Tibial nerve (tissue), 4 donors: Measurements from ENCODE around the gene ZFYVE16.

Experiments used
- EP300 ChIP-seq, 2 donors: sonication (generic); formaldehyde crosslinking; IDR thresholded peaks; one replicate each; pipeline ENCODE4 v1.6.1; 2017; ENCODE audit warnings: antibody characterized with exemption in 2 of 2, mild to moderate bottlenecking in 1 of 2
- POLR2A ChIP-seq, 2 donors: fragments of 450-650 bp; IDR thresholded peaks; one replicate each; pipeline ENCODE4 v1.6.1; 2017; ENCODE audit warnings: antibody characterized with exemption in 2 of 2, mild to moderate bottlenecking in 2 of 2, moderate library complexity in 2 of 2
- TF ChIP-seq, protein P1 (sequence below), 5 experiments: fragments of 200-600 bp in 3 of 5; fragments of 450-650 bp in 2 of 5; sonication (generic) in 3 of 5; IDR thresholded peaks; one replicate each; pipeline ENCODE4 v1.5.1; 2016 to 2019; ENCODE audit warnings: antibody characterized with exemption in 5 of 5, mild to moderate bottlenecking in 3 of 5, moderate library complexity in 2 of 5

DNA sequence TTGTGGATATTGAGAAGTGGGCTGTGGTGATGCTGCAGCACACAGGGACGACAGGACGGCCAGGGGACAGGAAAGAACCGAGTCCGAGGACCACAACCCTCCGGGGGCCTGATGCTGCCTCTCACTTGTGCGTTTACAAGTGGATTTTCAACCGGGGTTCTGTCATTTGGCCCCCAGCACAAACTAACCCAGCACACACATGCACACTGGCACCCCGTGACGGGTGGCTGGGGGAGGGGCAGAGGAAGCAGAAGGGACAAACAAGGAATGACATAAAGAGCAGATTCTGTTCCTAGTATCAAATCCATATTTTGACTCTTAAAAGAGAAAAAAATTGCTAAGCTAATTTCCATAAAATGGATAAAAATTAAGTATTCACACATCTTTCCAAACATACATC, 18.3 kb upstream of the ZFYVE16 start:
- TF ChIP-seq, protein P1, sequence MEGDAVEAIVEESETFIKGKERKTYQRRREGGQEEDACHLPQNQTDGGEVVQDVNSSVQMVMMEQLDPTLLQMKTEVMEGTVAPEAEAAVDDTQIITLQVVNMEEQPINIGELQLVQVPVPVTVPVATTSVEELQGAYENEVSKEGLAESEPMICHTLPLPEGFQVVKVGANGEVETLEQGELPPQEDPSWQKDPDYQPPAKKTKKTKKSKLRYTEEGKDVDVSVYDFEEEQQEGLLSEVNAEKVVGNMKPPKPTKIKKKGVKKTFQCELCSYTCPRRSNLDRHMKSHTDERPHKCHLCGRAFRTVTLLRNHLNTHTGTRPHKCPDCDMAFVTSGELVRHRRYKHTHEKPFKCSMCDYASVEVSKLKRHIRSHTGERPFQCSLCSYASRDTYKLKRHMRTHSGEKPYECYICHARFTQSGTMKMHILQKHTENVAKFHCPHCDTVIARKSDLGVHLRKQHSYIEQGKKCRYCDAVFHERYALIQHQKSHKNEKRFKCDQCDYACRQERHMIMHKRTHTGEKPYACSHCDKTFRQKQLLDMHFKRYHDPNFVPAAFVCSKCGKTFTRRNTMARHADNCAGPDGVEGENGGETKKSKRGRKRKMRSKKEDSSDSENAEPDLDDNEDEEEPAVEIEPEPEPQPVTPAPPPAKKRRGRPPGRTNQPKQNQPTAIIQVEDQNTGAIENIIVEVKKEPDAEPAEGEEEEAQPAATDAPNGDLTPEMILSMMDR (IDR thresholded peaks at IDR 0.05), result no peak
- TF ChIP-seq POLR2A (IDR thresholded peaks at IDR 0.05) (no peak), EP300 (IDR thresholded peaks at IDR 0.05) (no peak)
